Measurements from ENCODE around the gene XPO6. TPM values are rescaled to one million over a fixed set of nuclear protein-coding genes. Genes with fewer than 3 reads are reported as not detected.

Gene XPO6
- total RNA-seq, 1 donor from 2014 or later = 236 TPM

GRCh38 chr16:28086186-28087139 is 125.3 kb downstream of the XPO6 start:
- no peak for ATAC-seq (ENCODE audit: low read depth)
- DNase-seq = no peak
- CTCF ChIA-PET = no interaction called here
- intact Hi-C loops (cut with micrococcal nuclease) = no loop called here
- POLR2A ChIA-PET = no interaction called here
- Mint-ChIP-seq H3K27me3 (no peaks in the 10 kb centered on the region), H3K9me3 (no peaks in the 10 kb centered on the region), H3K4me3 (no peak overlapping the region), H3K4me1 (peaks cover 2% of the 10 kb centered on the region), H3K27ac (no peak overlapping the region), H3K36me3 (ENCODE audit: low read depth) (no peaks in the 10 kb centered on the region)
- TF ChIP-seq CTCF (IDR thresholded peaks at IDR 0.05) = no peak

DNA sequence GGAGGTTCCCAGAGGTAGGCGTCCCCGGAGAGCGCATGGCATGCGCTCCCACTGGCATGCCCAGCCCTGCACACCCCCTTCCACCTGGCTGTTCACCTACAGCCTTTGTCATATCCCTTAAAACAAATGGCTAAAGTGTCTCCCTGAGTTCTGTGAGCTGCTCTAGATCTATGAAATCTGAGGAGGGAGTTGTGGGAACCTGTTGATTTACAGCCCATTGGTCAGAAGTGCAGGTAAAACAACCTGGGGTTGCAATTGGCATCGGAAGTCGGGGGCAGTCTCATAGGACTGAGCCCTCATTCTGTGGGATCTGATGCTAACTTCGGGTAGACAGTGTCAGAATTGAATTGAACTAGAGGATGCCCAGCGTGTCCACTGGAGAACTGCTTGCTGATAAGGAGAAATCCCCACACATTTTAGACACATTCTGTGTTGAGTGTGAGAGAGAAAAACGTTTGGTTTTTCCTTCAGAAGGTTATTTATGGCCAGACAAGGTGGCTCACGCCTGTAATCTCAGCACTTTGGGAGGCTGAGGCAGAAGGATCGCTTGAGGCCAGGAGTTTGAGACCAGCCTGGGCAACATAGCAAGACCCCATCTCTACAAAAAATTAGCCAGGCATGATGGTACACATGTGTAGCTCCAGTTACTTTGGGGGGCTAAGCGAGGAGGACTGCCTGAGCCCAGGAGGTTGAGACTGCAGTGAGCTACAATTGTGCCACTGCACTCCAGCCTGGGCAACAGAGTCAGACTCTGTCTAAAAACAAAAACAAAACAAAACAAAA is 126.2 kb downstream of the XPO6 start:
- ChIA-PET CTCF (no interaction called here), POLR2A (no interaction called here)
- Mint-ChIP-seq H3K4me1 (peaks cover 2% of the 10 kb centered on the region), H3K4me3 (no peak overlapping the region), H3K9me3 (no peaks in the 10 kb centered on the region), H3K36me3 (ENCODE audit: low read depth) (no peaks in the 10 kb centered on the region), H3K27me3 (no peaks in the 10 kb centered on the region), H3K27ac (no peak overlapping the region)
- intact Hi-C loops (cut with micrococcal nuclease) = no loop called here
- ATAC-seq (ENCODE audit: low read depth) (no peak), DNase-seq (no peak)
- no peak for TF ChIP-seq CTCF (IDR thresholded peaks at IDR 0.05)

GRCh38 chr16:28084209-28084608 is 127.6 kb downstream of the XPO6 start:
- Mint-ChIP-seq H3K4me3 (no peak overlapping the region), H3K27ac (no peak overlapping the region), H3K4me1 (no peaks in the 10 kb centered on the region), H3K27me3 (no peaks in the 10 kb centered on the region), H3K9me3 (no peaks in the 10 kb centered on the region), H3K36me3 (ENCODE audit: low read depth) (no peaks in the 10 kb centered on the region)
- ATAC-seq (ENCODE audit: low read depth) (no peak), DNase-seq (no peak)
- no peak for TF ChIP-seq CTCF (IDR thresholded peaks at IDR 0.05)
- intact Hi-C loops (cut with micrococcal nuclease) = no loop called here
- CTCF ChIA-PET = no interaction called here
- POLR2A ChIA-PET = no interaction called here

GRCh38 chr16:28082624-28083023 is 129.1 kb downstream of the XPO6 start:
- no peaks in the 10 kb centered on the region for H3K27me3 Mint-ChIP-seq

More at GRCh38 chr16:28082624-28083023, 129.1 kb downstream of the XPO6 start:
- no peak for TF ChIP-seq CTCF (IDR thresholded peaks at IDR 0.05)
- intact Hi-C loops (cut with micrococcal nuclease) = no loop called here
- ATAC-seq (ENCODE audit: low read depth) (no peak), DNase-seq (no peak)
- ChIA-PET POLR2A (no interaction called here), CTCF (no interaction called here)
- Mint-ChIP-seq H3K27ac (no peak overlapping the region), H3K4me1 (no peaks in the 10 kb centered on the region), H3K4me3 (no peak overlapping the region), H3K36me3 (ENCODE audit: low read depth) (no peaks in the 10 kb centered on the region), H3K9me3 (no peaks in the 10 kb centered on the region)

Measured in activated B cell treated with CpG ODN at 0.5 μM for 24 hours (primary cell).